Effector CD8-positive, alpha-beta T cell (primary cell): Measurements from ENCODE around the gene NXPH4.
A peak's percentile ranks its signal among the peaks of the same experiment; 100 is the strongest.

ENCODE experiments used
- DNase-seq: peaks from one replicate; lab custom pipeline; 2025; lab: John Stamatoyannopoulos, UW
- total RNA-seq, 4 experiments: gene quantifications; one replicate each; lab custom pipeline; 2026; lab: John Stamatoyannopoulos, UW

NXPH4 gene
- total RNA-seq, result 0.80 to 43.1 (median 12.9) reads per million in 4 experiments

DNA sequence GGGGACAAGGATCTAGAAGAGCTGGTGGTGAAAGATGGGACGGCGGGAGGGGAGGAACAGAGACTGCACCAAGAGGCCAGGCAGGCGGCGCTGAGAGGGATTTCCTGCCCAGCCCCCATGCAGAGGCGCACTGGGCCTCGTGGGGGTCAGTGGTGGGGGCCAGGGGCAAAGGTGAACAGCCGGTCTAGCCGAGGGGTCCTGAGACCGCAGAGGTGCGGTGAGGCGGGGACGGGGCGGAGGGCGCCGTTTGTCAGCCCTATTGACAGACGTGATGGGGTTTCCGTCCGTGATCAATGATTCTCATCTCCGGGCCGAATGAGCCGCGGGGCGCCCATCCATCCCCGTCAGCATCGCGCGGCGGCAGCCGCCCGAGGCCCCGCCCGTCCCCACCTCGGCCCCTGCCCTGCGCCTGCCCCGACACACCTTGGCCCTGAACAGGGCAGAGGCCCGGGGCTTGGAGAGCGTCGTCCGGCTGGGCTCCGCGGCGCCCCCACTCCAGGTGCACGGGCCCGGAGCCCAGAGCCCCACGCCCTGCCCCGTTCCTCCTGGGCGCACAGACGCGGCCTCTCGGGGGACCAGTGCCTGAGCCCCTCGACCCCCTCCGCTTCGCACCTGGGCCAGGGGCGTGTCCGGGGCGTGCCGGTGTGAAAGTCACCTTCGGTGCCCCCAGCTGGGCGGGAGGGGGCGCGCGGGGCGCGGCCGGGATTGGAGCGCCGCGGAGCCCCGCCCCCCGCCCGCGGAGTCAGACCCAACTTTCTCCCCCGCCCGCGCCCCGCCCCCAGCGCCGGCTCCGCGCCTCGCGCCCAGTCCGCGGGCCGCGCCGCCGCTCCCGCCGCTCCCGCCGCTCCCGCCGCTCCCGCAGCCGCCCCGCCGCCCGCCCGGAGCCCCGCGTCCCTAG is at the start of gene NXPH4:
Gene NXPH4, plus strand, starts transcription at position 781 of the 898 bp plus-strand sequence. CDS start 176 bp downstream, outside the sequence.
- DNase-seq, result peak; percentile 30

DNA sequence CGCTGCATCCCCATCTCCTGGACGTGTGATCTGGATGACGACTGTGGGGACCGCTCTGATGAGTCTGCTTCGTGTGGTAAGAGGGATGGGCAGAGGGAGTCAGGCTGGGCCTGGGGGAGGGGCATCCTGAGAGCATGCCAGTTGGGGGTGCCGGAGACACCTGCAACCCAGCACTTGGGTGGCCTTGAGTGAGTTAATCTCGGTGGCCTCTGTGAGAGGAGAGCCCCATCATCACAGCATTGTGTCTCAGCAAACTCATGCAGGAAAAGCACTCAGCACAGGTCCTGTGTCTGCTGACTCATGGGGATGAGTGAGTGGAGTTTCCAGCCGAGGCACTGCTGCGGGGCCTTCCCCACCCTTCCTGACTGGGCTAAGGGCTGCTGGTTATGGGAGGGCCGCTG is 49.6 kb upstream of the NXPH4 start:
- DNase-seq, result no peak

DNA sequence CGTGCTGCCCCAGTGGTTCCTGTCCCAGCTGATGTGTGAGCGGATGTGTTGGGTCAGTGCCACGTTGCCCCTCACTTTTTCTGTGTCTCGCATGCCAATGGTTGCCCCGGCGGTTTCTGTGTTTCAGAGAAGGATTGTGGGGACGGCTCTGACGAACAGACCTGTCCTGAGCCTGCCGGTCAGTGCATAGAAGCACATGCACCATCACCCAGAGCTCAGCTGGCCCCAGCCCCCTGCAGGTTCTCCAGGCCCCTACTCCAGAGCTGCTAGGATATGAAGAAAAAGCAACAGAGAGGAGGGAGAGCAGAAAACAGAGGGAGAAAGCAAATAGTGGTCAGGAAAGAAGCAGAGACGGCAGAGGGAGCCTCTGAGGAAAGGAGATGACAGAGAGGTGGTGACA is 48.5 kb upstream of the NXPH4 start:
- no peak for DNase-seq

DNA sequence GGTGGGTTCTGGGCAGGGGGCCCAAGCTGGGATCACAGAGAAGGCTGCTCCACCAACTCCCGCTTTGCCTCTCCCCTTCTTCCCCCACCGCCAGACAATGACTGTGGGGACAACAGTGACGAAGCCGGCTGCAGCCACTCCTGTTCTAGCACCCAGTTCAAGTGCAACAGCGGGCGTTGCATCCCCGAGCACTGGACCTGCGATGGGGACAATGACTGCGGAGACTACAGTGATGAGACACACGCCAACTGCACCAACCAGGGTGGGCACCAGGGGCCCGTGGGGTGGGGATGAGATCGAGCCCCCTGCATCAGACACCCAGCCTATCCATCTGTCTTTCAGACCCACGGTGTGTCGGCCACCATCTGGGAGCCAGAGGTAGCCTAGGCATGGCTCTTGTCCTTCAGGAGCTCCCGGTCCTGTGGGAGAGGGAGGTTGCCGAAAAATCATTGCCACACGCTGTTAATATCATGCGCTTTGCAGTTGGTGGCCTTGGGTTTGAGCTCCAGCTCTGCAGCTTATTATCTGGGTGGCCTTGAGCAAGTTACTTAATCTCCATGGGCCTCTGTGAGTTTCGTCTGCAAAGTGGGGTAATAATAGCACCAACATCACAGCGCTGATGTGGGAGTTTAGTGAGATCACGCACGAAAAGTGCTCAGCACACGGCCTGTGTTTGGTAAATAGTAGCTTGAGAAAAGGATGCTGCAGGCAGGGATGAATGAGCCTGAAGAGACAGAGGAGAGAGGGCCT is 47.4 kb upstream of the NXPH4 start:
- no peak for DNase-seq

DNA sequence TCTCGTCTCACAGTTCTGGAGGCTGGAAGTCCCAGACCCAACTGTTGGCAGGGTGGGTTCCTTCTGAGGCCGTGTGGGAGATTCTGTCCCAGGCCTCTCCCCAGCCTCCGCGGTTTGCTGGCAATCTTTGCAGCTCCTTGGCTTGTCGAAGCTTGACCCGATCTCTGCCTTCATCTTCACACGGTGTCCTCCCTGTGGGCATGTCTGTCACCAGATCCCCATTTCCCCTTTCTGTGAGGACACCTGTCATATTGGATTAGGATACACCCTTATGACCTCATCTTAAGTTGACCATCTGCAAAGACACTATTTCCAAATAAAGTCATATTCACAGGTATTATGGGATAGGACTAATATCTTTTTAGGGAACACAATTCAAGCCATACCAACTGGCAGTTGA is 46.6 kb upstream of the NXPH4 start:
- no peak for DNase-seq

DNA sequence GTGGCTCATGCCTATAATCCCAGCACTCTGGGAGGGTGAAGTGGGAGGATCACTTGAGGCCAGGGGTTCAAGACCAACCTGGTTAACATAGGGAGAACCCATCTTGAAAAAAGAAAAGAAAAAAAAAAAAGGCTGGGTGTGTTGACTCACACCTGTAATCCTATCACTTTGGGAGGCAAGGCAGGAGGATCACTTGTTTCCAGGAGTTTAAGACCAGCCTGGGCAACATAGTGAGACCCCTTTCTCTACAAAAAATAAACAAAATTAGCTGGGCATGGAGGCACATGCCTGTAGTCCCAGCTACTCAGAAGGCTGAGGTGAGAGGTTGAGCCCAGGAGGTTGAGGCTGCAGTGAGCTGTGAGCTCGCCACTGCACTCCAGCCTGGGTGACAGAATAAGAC is 46.2 kb upstream of the NXPH4 start:
- DNase-seq, result no peak

DNA sequence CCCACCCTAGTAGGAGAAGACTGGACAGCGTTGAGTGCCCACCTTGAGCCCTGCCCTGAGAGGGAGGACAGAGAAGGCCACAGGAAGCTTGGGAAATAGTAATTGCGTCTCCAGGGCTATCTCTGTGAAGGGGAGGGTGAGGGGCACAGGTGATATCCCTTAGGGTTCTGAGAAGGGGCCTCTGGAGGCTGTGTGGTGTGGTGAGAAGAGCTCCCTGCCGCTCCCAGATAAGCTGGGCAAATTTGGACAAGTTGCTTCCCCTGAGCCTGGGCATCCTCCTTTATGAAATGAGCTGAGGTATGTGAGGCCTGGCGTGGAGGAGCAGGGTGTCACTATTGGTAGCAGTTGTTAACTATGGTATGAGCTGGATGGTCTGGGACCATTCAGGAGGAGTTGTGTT is 45.7 kb upstream of the NXPH4 start:
- no peak for DNase-seq

DNA sequence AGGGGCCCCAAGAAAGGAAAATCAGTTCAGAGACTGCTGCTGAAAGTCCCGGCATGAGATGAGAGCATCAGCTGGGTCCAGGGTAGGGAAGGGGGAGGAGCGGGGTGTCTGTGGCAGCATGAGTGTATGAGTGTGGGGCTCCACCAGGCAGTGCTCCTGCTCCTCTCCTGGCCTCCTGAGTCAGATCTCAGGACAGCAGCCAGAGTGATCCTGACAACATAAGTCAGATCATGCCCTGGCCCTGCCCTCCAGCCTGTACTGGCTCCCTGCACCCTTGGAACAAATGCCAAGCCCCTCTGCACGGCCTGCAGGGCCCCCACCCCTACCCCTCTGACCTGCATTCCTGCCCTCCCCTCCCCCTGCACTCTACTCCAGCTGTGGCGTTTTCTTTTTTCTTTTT is 44.9 kb upstream of the NXPH4 start:
- DNase-seq, result no peak

DNA sequence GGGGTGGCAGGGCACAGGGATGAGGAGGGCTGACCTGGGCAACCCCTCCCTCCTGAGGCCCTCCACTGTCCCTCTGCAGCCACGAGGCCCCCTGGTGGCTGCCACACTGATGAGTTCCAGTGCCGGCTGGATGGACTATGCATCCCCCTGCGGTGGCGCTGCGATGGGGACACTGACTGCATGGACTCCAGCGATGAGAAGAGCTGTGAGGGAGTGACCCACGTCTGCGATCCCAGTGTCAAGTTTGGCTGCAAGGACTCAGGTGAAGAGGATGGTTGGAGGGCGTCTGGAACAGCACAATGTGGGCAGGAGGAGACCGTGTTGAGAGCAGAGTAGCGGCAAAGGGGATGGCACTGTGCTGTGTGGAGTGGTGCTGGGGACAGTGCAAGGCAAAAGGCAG is 43.5 kb upstream of the NXPH4 start:
- DNase-seq, result no peak

DNA sequence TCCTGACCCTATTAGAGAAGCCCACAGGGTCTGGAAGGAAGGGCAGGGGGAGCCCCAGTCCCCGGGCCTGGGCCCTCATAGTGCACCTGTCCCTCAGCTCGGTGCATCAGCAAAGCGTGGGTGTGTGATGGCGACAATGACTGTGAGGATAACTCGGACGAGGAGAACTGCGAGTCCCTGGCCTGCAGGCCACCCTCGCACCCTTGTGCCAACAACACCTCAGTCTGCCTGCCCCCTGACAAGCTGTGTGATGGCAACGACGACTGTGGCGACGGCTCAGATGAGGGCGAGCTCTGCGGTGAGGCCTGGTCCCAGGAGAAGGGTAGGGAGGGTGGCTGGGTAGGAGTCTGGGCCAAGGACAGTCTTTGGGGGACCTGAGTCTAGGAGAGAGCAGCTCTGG is 42.9 kb upstream of the NXPH4 start:
- DNase-seq, result no peak

DNA sequence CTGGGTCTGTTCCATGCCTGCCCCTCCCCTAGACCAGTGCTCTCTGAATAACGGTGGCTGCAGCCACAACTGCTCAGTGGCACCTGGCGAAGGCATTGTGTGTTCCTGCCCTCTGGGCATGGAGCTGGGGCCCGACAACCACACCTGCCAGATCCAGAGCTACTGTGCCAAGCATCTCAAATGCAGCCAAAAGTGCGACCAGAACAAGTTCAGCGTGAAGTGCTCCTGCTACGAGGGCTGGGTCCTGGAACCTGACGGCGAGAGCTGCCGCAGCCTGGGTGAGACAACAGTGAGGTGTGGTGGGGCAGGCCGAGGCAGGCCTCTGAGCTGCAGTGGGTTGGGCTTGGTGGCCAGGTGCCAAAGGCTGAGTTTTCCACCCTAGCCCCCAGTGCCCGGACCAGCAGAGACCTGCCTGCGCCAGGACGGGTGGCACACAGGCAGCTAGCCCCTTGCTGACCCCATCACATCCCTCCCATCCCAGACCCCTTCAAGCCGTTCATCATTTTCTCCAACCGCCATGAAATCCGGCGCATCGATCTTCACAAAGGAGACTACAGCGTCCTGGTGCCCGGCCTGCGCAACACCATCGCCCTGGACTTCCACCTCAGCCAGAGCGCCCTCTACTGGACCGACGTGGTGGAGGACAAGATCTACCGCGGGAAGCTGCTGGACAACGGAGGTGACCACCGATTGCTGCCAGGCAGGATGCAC is 41.0 kb upstream of the NXPH4 start:
- DNase-seq, result peak; percentile 6

DNA sequence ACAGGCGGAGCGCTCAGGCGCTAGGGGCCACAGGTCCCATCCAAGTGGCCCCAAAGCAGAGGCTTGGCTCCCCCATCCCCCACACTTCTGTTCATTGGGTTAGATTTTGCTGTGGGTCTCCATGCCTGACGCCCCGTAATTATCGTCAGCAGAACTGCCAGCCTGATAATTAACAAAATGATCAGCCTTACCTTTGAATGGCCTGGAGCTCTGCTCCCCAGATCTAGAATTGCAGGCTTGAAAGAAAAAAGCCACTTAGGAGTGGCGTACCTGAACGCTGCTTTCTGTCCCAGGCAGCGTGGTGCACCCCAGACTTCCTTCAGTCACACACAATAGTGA is 40.5 kb upstream of the NXPH4 start:
- DNase-seq, result no peak

DNA sequence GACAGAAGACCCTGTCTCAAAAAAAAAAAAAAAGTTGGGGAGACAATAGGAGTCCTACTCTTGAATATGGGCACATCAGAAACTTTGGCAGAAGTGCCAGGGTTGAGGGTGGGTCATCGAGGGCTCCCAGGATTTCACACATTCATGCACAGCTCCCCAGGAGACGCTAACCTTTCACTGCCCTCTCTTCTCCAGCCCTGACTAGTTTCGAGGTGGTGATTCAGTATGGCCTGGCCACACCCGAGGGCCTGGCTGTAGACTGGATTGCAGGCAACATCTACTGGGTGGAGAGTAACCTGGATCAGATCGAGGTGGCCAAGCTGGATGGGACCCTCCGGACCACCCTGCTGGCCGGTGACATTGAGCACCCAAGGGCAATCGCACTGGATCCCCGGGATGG is 39.7 kb upstream of the NXPH4 start:
- no peak for DNase-seq

DNA sequence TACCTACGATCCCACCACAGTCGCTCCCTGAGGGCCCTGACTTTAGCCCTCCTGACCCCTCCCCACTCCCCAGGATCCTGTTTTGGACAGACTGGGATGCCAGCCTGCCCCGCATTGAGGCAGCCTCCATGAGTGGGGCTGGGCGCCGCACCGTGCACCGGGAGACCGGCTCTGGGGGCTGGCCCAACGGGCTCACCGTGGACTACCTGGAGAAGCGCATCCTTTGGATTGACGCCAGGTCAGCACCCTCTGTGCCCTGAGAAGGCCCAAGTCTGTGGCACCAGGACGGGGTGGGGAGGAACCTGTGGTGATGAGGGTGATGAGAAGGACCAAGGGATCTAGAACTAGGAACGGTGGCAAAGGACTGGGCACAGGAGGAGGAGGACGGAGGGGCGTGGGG is 39.2 kb upstream of the NXPH4 start:
- DNase-seq, result no peak

DNA sequence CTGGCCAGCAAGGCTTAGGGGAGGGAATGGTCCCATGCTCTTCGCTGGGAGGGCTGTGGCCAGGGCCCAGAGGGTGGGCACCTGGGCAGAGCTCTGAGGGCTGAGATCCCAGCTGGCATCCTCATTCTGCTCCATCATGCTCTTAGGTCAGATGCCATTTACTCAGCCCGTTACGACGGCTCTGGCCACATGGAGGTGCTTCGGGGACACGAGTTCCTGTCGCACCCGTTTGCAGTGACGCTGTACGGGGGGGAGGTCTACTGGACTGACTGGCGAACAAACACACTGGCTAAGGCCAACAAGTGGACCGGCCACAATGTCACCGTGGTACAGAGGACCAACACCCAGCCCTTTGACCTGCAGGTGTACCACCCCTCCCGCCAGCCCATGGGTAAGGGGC is 38.4 kb upstream of the NXPH4 start:
- DNase-seq, result no peak

DNA sequence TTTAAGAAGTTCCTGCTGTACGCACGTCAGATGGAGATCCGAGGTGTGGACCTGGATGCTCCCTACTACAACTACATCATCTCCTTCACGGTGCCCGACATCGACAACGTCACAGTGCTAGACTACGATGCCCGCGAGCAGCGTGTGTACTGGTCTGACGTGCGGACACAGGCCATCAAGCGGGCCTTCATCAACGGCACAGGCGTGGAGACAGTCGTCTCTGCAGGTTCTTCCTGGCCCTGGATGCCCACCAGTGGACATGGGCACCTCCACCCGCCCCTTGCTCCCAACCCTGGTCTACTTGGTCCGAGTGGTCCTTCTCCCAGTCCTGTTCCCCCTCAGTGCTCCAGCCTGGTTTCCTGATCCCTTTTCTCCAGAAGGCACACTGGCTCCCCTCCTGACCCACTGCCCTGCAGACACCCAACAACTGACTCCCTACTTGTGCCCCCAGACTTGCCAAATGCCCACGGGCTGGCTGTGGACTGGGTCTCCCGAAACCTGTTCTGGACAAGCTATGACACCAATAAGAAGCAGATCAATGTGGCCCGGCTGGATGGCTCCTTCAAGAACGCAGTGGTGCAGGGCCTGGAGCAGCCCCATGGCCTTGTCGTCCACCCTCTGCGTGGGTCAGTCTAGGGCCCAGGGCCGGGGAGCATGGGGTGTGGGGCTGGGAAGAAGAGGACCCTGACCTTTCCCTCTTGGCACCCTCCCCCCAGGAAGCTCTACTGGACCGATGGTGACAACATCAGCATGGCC is 37.1 kb upstream of the NXPH4 start:
- DNase-seq, result no peak

DNA sequence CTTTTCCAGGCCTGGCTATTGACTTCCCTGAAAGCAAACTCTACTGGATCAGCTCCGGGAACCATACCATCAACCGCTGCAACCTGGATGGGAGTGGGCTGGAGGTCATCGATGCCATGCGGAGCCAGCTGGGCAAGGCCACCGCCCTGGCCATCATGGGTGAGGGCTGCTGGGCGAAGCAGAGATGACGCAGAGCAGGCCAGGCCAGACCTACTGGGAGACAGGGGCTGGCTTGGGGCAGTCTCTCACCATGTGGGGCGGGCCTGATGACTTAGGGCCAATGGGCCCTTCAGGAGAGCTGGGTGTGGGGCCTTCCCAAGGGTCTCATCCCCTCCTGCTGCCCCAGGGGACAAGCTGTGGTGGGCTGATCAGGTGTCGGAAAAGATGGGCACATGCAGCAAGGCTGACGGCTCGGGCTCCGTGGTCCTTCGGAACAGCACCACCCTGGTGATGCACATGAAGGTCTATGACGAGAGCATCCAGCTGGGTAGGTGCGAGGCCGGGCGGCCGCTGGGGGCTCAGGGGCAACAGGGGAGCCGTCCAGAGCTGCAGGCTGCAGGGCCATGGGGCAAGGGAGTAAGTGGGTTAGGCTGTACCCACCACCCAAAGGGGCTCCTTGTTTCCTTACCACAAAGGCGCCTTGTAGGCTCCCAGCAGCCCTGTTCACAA is 36.1 kb upstream of the NXPH4 start:
- DNase-seq, result no peak

DNA sequence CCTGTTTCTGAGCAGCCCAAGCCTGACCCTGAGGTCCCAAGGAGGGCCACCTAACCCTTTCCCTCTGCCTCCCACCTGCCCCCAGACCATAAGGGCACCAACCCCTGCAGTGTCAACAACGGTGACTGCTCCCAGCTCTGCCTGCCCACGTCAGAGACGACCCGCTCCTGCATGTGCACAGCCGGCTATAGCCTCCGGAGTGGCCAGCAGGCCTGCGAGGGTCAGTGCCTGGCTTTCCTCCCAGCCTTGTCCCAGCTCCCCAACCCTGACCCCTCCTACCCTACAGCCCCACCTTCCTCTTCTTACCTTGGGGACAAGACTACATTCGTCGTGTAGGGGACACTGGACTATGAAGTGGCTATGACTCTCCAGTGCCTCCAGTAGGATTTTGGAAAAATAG is 35.5 kb upstream of the NXPH4 start:
- no peak for DNase-seq

DNA sequence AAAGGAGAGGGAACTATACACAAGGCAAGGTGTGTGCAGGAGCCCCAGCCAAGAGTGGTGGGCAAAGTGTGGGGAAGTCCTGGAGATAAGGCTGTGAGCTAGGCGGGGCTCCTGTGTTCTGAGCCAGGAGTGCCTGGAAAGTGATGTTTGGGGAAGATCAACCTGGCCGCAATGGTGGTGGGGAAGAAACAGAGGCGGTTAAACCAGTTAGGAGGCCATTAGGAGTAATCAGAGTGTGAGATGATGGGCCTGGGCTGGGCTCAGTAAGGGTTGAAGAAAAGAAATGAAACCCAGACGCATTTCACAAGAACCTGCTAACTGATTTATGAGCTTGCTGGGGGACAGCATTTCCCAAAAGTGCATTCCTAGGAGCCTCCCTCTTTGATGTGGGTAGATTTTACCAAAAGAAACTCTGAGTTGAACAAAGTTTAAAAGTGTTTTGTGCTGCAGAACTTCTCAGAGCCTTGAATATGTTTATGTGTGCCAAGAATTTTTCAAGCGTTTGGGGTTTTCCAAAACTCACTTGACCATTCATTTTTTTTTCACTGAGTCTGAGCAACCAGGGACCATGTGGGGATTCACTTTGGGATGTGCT is 34.9 kb upstream of the NXPH4 start:
- no peak for DNase-seq

DNA sequence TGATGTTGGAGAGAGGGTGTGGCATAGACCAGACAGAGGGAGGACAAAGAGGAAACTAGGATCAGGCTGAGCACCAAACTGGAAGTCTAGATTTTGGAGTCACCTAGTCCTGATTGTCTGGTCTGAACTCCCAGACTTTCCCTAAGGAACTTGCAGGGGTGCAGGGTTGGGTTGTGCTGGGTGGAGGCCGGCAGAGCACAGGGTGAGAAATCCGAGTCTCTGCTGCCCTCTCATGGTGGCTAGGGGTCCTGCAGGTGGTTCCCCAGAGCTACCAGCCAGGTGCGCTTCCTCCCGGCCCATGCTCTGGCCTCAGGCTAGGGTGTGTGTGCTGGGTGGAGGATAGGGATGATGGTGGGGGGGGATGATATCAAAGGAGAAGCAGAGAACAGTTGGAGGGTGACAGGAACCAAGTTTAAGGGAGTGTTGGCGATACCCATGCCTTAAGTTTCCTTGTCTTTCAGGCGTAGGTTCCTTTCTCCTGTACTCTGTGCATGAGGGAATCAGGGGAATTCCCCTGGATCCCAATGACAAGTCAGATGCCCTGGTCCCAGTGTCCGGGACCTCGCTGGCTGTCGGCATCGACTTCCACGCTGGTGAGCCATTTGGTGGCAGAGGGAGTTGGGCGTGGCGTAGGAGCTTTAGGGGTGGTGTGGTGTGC is 33.5 kb upstream of the NXPH4 start:
- DNase-seq, result peak; percentile 52
